ENCODE results near the gene FARSB. TPM values are rescaled to one million over a fixed set of nuclear protein-coding genes. Genes with fewer than 3 reads are reported as not detected.
A peak's percentile ranks its signal among the peaks of the same experiment; 100 is the strongest.
"Not testable (repeated sequence)": the region's sequence is repeated elsewhere in the genome, so short reads cannot be mapped to it uniquely, and the experiment has no call there.

The FARSB gene
- total RNA-seq, 2 donors from 2014 or later: 19.2 to 27.3 TPM

DNA sequence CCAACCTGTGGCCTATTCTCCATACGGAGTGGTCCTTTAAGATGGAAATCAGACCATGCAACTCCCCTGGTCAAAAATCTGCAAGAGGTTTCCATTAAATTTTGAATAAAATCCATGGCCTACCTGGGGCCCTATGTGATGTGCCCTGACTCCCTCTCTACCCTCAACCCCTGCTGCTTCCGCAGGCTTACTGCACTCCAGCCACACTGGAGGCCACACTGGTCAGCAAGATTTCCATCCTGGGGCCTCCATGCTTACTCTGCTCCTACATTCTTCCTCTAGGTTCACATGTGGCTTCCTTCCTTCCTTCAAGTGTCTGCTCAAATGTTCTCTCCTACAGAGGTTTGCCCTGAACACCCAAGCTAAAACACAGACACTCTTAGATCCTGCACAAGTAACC lies 40.6 kb downstream of the FARSB start:
- ATAC-seq: no peak
- DNase-seq: no peak
- intact Hi-C loops (cut with DNase I, micrococcal nuclease): loop anchor here in 1 of 2 donors (10.0 kb wide), 1 partner anchor 561 kb away; no protein-coding TSS in a partner anchor

DNA sequence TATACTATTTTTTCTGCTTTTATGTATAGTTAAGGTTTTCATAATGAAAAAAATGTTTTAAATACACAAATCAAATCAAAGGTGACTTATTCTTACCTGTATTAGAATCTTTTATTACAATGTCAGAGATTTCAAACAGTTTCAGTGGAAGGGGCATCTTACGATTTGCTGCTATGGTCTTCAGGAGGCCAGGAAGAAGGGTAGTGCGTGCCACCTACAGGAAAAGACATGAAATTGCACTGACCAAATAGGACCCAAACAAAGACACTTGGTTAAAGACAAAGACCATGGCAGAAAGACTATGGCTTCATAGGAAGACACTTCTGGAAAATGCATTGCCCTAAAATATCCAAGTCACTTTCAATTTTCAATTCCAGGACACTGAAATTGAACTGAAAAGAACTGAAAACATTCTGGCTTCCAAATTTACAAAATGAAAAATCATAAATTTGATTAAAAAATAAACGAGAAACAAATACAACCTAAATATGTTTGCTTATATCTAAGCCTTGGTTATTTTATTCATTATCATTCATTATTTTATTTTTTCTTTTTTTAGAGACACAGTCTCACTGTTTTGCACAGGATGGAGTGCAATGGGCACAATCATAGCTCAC lies 42.1 kb downstream of the FARSB start:
- DNase-seq (no peak), ATAC-seq (peak; percentile 77)
- intact Hi-C loops (cut with DNase I, micrococcal nuclease): loop anchor here in 1 of 2 donors (5.0 to 10.0 kb wide), 2 partner anchors 297 to 559 kb away; no protein-coding TSS in a partner anchor

DNA sequence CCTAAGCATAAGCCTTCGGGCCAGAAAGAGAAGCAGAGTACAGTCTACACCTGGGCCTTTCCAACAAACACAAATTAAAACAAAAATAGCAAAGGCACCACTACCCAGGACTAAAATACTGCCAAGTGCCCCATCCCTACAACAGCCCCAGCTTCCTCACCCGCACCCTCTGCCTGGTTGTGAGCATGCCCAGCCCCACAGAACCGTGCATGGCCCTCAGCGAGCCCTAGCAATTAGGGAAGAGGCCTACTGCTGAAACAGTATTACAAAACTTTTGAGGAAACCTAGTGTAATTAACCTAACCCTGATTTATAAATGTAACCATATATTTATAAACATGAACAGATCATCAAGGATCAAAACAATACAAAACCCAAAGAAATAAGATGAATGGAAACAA lies 44.2 kb downstream of the FARSB start:
- intact Hi-C loops (cut with DNase I, micrococcal nuclease): loop anchor here in 1 of 2 donors (5.0 to 10.0 kb wide), 2 partner anchors 294 to 557 kb away; no protein-coding TSS in a partner anchor
- ATAC-seq: no peak

DNA sequence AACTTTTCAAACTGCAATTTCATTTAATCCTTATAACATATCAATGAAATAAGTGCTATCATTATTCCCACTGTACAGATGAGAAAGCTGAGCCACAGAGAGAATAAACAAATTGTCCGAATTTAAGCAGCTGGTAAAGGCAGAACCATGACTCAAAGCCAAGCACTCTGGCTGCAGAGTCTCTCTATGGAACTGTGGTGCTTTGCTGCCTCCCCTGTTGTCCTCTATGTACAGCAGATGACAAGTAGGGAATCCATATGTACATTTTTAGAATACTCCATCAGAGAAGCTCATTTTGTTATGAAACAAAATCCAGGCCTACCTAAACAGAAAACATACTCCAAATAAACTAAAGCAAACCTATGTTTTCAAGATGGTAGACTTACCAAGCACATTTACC lies 45.1 kb downstream of the FARSB start:
- ATAC-seq (peak; percentile 49), DNase-seq (no peak)
- intact Hi-C loops (cut with DNase I, micrococcal nuclease): loop anchor here in 1 of 2 donors (5.0 to 10.0 kb wide), 2 partner anchors 293 to 556 kb away; no protein-coding TSS in a partner anchor

More for the DNA sequence above, 44.2 kb downstream of the FARSB start:
- DNase-seq: no peak

DNA sequence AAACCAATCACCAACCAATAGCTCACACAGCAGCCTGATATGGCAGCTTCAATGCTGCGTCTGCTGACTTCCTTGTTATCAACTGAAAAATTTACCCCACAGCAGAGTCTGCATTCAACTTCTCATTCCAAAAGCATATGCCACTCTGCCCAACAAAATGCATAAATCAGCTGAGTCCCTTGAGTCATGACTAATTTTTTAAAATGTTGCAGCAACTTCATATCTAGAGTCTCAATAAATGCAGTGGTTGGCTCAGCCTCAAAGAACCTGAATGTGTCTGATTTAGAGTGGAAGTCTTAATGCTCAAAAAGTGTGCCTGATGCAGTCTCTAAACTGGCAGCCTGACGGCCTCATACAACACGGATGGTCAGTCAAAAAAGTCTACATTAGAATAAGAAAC lies 46.5 kb downstream of the FARSB start:
- intact Hi-C loops (cut with DNase I, micrococcal nuclease): no loop called here
- ATAC-seq: no peak
- DNase-seq: no peak

DNA sequence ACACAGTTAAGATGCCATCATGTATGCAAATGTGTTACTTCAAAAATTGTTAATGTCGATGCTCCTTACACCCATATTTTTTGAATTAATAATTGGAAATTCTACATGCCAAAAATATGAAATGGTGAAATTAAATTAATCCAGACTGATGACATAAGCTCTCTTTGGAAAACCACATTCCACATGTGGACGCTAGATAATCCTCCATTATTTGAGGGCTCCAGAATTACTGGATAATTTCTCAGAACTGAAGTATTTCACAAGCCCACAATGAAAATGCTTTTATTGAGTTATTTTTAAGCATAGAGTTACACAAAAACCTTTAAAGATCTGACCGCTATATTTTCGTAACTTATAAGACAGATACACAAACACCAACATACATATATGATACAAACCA lies 47.8 kb downstream of the FARSB start:
- intact Hi-C loops (cut with DNase I, micrococcal nuclease): no loop called here
- DNase-seq (no peak), ATAC-seq (no peak)

DNA sequence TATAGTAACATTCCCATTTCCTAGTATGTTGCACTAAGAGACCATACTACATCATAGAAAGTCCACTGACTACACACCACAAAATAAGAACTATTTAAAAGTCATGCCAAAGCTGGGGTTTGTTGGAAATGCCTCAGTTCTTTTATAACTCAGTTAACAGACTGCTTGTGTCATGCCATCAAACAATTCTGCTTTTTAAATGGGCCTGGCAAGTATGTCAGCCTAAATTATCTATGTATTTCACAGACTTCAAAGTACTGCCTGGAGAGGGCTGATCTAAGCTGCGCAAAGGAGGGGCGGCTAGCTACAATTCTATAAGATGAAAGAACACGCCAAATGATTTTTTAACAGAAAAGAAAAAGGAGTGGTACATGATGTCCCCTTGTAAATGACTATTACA lies 49.6 kb downstream of the FARSB start:
- ATAC-seq (no peak), DNase-seq (no peak)
- intact Hi-C loops (cut with DNase I, micrococcal nuclease): no loop called here

DNA sequence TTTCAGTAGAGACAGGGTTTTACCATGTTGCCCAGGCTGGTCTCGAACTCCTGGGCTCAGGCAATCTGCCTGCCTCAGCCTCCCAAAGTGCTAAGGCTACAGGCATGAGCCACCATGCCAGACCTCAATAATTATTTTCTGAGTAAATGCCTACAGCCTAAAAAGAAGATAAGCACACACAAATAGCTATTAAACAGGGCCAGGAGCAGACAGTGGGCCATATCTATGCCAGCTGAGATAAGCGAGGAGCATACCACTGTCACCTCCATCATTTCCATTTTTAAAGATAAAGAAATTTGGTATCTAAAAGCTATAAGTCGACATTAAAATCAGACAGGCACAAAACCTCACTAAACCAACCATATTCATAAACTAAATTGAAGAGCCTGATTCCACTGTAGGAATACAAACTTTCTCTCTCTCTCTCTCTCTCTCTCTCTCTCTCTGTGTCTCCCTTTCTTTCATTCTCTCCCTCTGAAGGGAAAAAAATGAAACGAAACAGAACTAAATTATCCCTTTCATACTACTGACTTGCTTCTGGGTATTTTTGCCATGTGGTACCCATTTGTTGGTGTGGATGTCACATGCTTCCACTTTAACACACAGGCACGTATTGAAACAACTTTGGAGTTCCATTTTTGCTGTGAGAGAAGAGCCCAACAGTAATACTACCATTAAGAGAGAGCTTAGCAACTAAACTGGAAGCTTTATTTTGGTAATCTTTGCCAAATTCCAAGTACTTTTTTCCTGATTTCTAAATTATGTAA lies 51.0 kb downstream of the FARSB start:
- intact Hi-C loops (cut with DNase I, micrococcal nuclease): no loop called here
- DNase-seq (no peak), ATAC-seq (no peak)

DNA sequence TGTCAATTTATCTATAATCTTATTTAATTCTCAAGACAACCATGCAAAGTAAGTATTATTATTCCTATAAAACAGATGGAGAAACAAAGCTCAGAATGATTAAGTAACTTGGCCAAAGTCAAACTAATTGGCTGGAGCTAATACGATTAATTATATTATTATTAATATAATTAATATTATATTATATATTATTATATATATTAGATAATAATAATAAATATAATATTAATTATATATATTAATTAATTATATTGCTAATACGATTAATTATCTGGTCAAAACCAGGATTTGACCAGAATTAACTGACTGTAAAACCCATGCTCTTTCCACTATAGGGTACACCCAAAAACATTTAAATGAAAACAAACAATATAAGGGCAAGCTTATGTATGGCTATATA lies 52.4 kb downstream of the FARSB start:
- no peak for ATAC-seq
- intact Hi-C loops (cut with DNase I, micrococcal nuclease): no loop called here
- no peak for DNase-seq

DNA sequence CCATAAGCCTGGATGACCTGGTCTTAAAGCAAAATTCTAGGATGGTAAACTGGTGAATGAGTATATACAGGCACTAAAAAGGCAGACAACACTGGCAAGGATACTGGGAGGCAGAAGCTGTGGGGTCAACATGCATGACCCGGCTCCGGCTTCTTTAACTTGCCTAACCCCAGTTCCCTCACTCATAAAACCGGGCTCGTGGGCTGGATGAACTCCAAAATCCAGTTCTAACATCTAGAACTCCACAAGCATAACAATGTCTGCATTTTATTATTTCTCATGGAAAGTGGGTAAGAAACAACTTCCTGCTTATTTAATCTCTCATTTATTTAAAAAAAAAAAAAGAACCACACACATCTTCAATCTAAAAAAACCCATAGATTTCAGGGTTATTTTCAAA lies 57.3 kb downstream of the FARSB start:
- no peak for ATAC-seq
- DNase-seq: peak in 1 of 2 donors; percentile 33
- intact Hi-C loops (cut with DNase I, micrococcal nuclease): no loop called here

DNA sequence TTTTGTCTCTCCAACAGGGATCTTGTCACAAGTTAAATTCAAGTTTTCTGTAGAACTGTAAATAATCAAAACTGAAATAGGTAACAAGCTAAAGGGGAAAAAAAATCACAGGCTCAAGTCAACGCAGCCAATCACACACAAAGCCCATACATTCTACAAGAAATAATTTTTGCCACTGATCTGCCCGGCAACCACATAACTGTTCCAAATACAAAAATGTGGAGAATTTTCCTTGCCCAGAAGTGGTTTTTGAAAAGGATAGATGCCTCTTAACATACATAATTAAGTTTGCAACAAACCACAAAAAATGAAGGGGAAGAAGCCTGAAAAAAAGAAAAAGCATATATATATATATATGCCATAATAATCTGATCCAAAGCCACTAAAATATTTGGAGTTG lies 60.3 kb downstream of the FARSB start:
- intact Hi-C loops (cut with DNase I, micrococcal nuclease): no loop called here
- DNase-seq (no peak), ATAC-seq (no peak)

DNA sequence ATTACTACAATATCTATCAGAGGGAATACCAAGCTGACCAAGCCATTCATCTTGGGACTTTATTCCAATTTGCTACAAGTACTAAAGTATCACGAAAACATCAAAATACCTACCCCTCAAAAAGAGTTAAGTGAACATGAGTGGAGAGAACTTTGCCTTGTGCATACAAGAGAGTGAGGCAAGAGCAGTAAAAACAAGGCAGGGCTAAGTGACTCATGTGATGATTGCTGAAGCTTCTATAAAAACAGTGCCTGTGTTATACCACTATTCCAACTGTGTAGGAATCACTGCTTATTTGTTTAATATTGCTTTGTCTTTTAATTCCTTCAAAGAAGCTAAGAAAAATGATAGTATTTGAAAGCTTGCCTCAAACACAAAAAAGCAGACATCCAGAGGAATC lies 61.2 kb downstream of the FARSB start:
- intact Hi-C loops (cut with DNase I, micrococcal nuclease): no loop called here
- DNase-seq: peak in 1 of 2 donors; percentile 45
- peak; percentile 100 for ATAC-seq

DNA sequence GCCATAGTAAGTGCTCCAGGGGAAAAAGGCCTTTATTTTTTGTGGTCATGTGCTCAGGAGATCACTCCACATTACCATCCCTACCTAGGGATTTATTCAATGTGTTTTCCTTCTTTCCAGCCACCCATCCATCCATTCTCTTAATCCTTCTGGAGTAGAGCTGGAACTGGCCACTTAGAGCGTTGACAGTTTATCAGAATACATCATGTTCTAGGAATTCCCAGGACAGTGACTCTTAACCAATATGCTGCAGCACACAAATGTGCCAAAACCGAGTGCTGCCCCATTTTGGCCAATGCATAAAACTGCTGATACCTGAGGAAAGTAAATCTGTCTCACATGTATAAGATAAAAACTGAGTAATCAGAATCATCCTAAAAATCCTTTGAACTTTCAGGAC lies 63.7 kb downstream of the FARSB start:
- ATAC-seq: no peak
- intact Hi-C loops (cut with DNase I, micrococcal nuclease): no loop called here
- DNase-seq: no peak

DNA sequence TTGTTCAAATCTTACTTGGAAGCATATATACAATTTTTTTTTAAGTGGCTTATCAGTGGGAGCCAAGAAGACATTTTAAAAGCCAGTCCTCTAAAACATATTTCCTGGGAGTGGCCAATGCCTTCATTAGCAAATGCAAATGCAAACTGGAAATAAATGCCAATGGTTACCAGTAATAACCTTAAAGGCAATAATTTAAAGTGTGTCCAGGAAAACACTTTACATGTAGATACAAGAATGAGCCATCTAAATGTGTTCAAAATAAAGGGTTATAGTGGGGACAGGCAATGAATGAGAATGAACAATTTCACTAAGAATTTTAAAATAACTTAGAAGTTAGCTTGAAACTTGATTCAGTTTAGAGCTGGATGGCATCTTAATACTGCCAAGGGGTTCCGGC lies 64.2 kb downstream of the FARSB start:
- ATAC-seq (no peak), DNase-seq (no peak)
- intact Hi-C loops (cut with DNase I, micrococcal nuclease): no loop called here

DNA sequence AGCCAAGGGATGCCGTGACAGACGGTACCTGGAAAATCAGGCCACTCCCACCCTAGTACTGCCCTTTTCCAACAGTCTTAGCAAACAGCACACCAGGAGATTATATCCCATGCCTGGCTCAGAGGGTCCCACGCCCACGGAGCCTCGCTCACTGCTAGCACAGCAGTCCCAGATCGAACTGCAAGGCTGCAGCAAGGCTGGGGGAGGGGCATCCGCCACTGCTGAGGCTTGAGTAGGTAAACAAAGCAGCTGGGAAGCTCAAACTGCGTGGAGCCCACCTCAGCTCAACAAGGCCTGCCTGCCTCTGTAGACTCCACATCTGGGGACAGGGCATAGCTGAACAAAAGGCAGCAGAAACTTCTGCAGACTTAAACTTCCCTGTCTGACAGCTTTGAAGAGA lies 71.3 kb downstream of the FARSB start:
- intact Hi-C loops (cut with DNase I, micrococcal nuclease); DNase-seq; ATAC-seq: not testable (repeated sequence)

DNA sequence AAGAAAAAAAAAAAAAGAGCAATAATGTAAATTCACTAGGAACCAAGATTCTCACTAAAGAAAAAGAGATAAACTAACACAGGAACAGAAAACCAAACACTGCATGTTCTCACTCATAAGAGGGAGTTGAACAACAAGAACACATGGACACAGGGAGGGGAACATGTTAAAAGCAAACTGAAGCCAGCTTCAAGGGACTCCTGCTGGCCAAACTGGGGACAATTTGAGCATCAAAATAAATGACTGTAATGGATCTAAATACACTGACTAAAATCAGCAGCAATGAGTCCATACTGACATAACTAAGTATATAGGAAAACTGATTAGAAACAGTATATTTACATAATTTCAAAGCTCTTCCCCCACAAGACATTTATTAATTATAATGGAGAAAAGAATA lies 73.0 kb downstream of the FARSB start:
- ATAC-seq (no peak), DNase-seq (no peak)
- intact Hi-C loops (cut with DNase I, micrococcal nuclease): no loop called here

DNA sequence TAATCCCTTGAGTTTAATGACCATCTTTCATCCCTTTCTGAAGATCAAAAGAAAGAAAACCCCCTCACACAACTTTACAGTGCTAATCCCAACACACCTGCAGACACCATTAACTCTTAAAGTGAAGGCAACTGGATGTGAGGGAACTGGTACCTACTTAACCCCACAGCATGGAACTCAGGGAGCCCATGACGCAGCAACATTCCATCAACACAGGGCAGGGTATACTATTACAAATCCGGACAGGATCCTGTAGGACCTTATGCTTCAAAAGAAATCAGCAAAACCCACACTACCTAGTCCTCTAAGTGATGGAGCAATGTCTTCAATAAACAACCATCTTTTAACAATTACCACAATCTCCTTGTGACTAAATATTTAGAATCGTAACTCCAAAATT lies 78.6 kb downstream of the FARSB start:
- no peak for DNase-seq
- intact Hi-C loops (cut with DNase I, micrococcal nuclease): no loop called here
- no peak for ATAC-seq

DNA sequence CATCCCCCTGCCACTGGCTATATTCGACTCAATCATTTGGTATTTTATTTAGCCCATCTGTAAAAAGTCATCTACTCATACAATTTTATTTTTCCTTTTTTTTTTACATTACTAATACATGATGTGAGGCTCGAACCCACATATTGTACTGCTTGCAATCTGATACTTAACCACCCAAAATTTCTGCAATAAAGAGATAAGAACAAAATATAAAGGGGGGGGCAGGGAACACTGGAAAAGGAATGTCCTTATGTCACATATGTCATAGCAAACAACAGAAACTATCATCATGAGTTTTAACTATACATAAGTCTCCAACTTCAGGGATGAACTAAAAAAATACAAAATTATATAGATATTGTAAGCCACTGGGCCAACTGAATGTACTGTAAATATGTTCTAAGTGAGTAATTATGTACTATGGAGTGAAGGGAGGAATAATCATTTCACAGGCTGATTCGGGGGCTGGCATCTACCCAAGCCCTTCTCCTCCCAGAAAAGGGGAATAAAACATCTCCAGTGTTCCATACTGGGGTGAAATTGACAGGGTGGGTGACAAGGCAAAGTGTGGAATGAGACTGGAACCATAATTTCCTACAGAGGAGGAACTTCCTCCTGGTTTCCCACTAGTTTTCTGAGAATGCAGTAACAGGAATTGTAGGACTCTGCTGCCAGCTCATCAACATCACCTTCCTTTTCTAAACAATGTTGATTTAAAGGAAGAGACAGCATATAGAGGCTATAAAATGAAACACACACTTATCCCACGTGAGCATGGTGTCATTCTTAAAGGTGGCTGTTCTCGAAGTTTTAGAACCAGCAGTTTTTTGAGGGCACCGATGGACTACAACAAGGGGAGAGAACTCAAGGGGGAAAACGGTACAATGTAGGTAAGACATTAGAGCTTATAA lies 79.5 kb downstream of the FARSB start:
- ATAC-seq (peak; percentile 97), DNase-seq (no peak)
- intact Hi-C loops (cut with DNase I, micrococcal nuclease): no loop called here

DNA sequence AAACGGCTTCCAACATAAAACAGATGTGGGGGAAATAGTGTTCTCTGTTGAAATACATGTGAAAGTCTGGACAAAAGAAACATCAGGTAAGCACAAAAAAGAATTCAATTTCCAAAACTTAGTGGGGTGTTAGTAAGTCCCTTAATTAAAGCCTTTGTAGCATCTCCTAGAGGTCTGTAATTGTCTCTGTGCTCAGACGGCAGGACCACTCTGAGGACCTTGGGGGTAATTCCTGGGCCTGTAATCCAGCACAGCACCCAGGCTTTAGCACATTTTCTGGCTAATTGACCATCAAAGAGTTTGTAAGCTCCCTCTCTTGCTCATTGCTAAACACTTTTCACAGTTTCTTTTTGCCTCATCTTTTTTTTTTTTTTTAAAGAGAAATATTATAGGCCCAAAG lies 80.3 kb downstream of the FARSB start:
- intact Hi-C loops (cut with DNase I, micrococcal nuclease): no loop called here
- no peak for ATAC-seq
- no peak for DNase-seq

Data from left colon (tissue), 2 donors.